ENCODE results near the gene CMIP. TPM values are rescaled to one million over a fixed set of nuclear protein-coding genes. Genes with fewer than 3 reads are reported as not detected.

The CMIP gene
- total RNA-seq, 4 donors from 2014 or later = 63.9 to 89.9 (median 70.0) TPM

GRCh38 chr16:81696166-81696960 is 251.8 kb downstream of the CMIP start:
- no peak overlapping the region for H3K4me3 ChIP-seq
- DNase-seq (ENCODE audit: low spot score in 2 of 2) = peak in 1 of 2 donors; percentile 75
- H3K9me3 ChIP-seq = no peaks in the 10 kb centered on the region
- H3K27ac ChIP-seq = peak overlapping the region; percentile 49
- TF ChIP-seq POLR2A (IDR thresholded peaks at IDR 0.05) = no peak
- no peak for TF ChIP-seq EP300 (IDR thresholded peaks at IDR 0.05)
- no peak for TF ChIP-seq POLR2AphosphoS5 (IDR thresholded peaks at IDR 0.05)
- TF ChIP-seq CTCF (IDR thresholded peaks at IDR 0.05) = no peak
- WGBS = 71% methylated on average over 21 of the region's 22 CpGs
- H3K36me3 ChIP-seq = peaks cover 71% of the 10 kb centered on the region
- peaks cover 47% of the 10 kb centered on the region for H3K4me1 ChIP-seq
- H3K27me3 ChIP-seq = no peaks in the 10 kb centered on the region

GRCh38 chr16:81696961-81697615 is 252.5 kb downstream of the CMIP start:
- H3K27me3 ChIP-seq = no peaks in the 10 kb centered on the region
- H3K4me1 ChIP-seq = peaks cover 47% of the 10 kb centered on the region
- H3K9me3 ChIP-seq = no peaks in the 10 kb centered on the region
- no peak overlapping the region for H3K4me3 ChIP-seq
- TF ChIP-seq POLR2AphosphoS5 (IDR thresholded peaks at IDR 0.05) (no peak), CTCF (IDR thresholded peaks at IDR 0.05) (peak in 1 of 2 donors; percentile 40)
- H3K36me3 ChIP-seq = peaks cover 74% of the 10 kb centered on the region
- H3K27ac ChIP-seq = no peak overlapping the region
- 84% methylated on average over 16 of the region's 16 CpGs for WGBS
- DNase-seq (ENCODE audit: low spot score in 2 of 2) = peak in 1 of 2 donors; percentile 59

- DNase-seq (ENCODE audit: low spot score in 2 of 2) = no peak
- no peaks in the 10 kb centered on the region for H3K27me3 ChIP-seq
- H3K4me1 ChIP-seq = peaks cover 47% of the 10 kb centered on the region
- H3K36me3 ChIP-seq = peaks cover 75% of the 10 kb centered on the region
- whole genome bisulfite sequencing = 84% methylated on average over 29 of the region's 36 CpGs
- H3K4me3 ChIP-seq = no peak overlapping the region
- no peak overlapping the region for H3K27ac ChIP-seq
- TF ChIP-seq POLR2A (IDR thresholded peaks at IDR 0.05) (no peak), EP300 (IDR thresholded peaks at IDR 0.05) (no peak), CTCF (IDR thresholded peaks at IDR 0.05) (no peak)
- H3K9me3 ChIP-seq = no peaks in the 10 kb centered on the region
Measured at GRCh38 chr16:81697616-81698309, 253.2 kb downstream of the CMIP start.

GRCh38 chr16:81698310-81698641 is 253.7 kb downstream of the CMIP start:
- TF ChIP-seq CTCF (IDR thresholded peaks at IDR 0.05) (no peak), POLR2A (IDR thresholded peaks at IDR 0.05) (no peak), POLR2AphosphoS5 (IDR thresholded peaks at IDR 0.05) (no peak), EP300 (IDR thresholded peaks at IDR 0.05) (no peak)
- DNase-seq (ENCODE audit: low spot score in 2 of 2) = peak in 1 of 2 donors; percentile 55
- WGBS = 79% methylated on average over 11 of the region's 11 CpGs
- peaks cover 75% of the 10 kb centered on the region for H3K36me3 ChIP-seq
- H3K9me3 ChIP-seq = no peaks in the 10 kb centered on the region
- peaks cover 44% of the 10 kb centered on the region for H3K4me1 ChIP-seq
- H3K4me3 ChIP-seq = no peak overlapping the region
- no peak overlapping the region for H3K27ac ChIP-seq
- no peaks in the 10 kb centered on the region for H3K27me3 ChIP-seq

GRCh38 chr16:81699596-81699995 is 255.0 kb downstream of the CMIP start:
- no peak for TF ChIP-seq POLR2AphosphoS5 (IDR thresholded peaks at IDR 0.05)
- no peak for TF ChIP-seq CTCF (IDR thresholded peaks at IDR 0.05)
- no peak for TF ChIP-seq POLR2A (IDR thresholded peaks at IDR 0.05)
- TF ChIP-seq EP300 (IDR thresholded peaks at IDR 0.05) = no peak
- WGBS = 73% methylated on average over 4 of the region's 10 CpGs
- Histone ChIP-seq H3K4me1 (peaks cover 31% of the 10 kb centered on the region), H3K9me3 (no peaks in the 10 kb centered on the region), H3K36me3 (peaks cover 74% of the 10 kb centered on the region), H3K4me3 (no peak overlapping the region), H3K27ac (no peak overlapping the region), H3K27me3 (no peaks in the 10 kb centered on the region)
- peak in 1 of 2 donors; percentile 72 for DNase-seq (ENCODE audit: low spot score in 2 of 2)
